Measurements from ENCODE around the gene MALSU1.

The MALSU1 gene

GRCh38 chr7:23315366-23315765 is 16.2 kb downstream of the MALSU1 start:
- Mint-ChIP-seq H3K4me3 (no peak overlapping the region), H3K27ac (no peak overlapping the region), H3K36me3 (ENCODE audit: low read depth) (peaks cover 86% of the 10 kb centered on the region), H3K27me3 (ENCODE audit: low read depth, poor library complexity) (no peaks in the 10 kb centered on the region), H3K4me1 (no peaks in the 10 kb centered on the region), H3K9me3 (peaks cover 6% of the 10 kb centered on the region)
- no peak for DNase-seq
- TF ChIP-seq CTCF (IDR thresholded peaks at IDR 0.05) = no peak

GRCh38 chr7:23331132-23331531 is 32.0 kb downstream of the MALSU1 start:
- peaks cover 89% of the 10 kb centered on the region for H3K36me3 Mint-ChIP-seq (ENCODE audit: low read depth)
- no peak for TF ChIP-seq CTCF (IDR thresholded peaks at IDR 0.05)
- no peak for DNase-seq
- peaks cover 24% of the 10 kb centered on the region for H3K9me3 Mint-ChIP-seq
- H3K27me3 Mint-ChIP-seq (ENCODE audit: low read depth, poor library complexity) = no peaks in the 10 kb centered on the region
- H3K4me1 Mint-ChIP-seq = no peaks in the 10 kb centered on the region
- no peak overlapping the region for H3K27ac Mint-ChIP-seq
- no peak overlapping the region for H3K4me3 Mint-ChIP-seq

GRCh38 chr7:23332193-23332592 is 33.1 kb downstream of the MALSU1 start:
- no peak overlapping the region for H3K27ac Mint-ChIP-seq
- H3K4me3 Mint-ChIP-seq = no peak overlapping the region
- no peaks in the 10 kb centered on the region for H3K4me1 Mint-ChIP-seq
- H3K9me3 Mint-ChIP-seq = peaks cover 21% of the 10 kb centered on the region
- TF ChIP-seq CTCF (IDR thresholded peaks at IDR 0.05) = no peak
- H3K36me3 Mint-ChIP-seq (ENCODE audit: low read depth) = peaks cover 93% of the 10 kb centered on the region
- H3K27me3 Mint-ChIP-seq (ENCODE audit: low read depth, poor library complexity) = no peaks in the 10 kb centered on the region
- DNase-seq = no peak

- H3K4me3 Mint-ChIP-seq = no peak overlapping the region
- no peak for TF ChIP-seq CTCF (IDR thresholded peaks at IDR 0.05)
- H3K27ac Mint-ChIP-seq = peak overlapping the region; percentile 78
- H3K36me3 Mint-ChIP-seq (ENCODE audit: low read depth) = peaks cover 93% of the 10 kb centered on the region
- H3K4me1 Mint-ChIP-seq = no peaks in the 10 kb centered on the region
- H3K9me3 Mint-ChIP-seq = peaks cover 13% of the 10 kb centered on the region
- H3K27me3 Mint-ChIP-seq (ENCODE audit: low read depth, poor library complexity) = peaks cover 4% of the 10 kb centered on the region
- DNase-seq = no peak
Observed at GRCh38 chr7:23332910-23333612, 33.9 kb downstream of the MALSU1 start.

- H3K27ac Mint-ChIP-seq = no peak overlapping the region
Observed at GRCh38 chr7:23333671-23334246, 34.6 kb downstream of the MALSU1 start.

More at GRCh38 chr7:23333671-23334246, 34.6 kb downstream of the MALSU1 start:
- TF ChIP-seq CTCF (IDR thresholded peaks at IDR 0.05) = no peak
- peaks cover 6% of the 10 kb centered on the region for H3K9me3 Mint-ChIP-seq
- no peaks in the 10 kb centered on the region for H3K4me1 Mint-ChIP-seq
- no peak for DNase-seq
- peaks cover 93% of the 10 kb centered on the region for H3K36me3 Mint-ChIP-seq (ENCODE audit: low read depth)
- H3K27me3 Mint-ChIP-seq (ENCODE audit: low read depth, poor library complexity) = peaks cover 4% of the 10 kb centered on the region
- no peak overlapping the region for H3K4me3 Mint-ChIP-seq
